HepG2 (cell line): ENCODE data around the gene TCF7L2. TPM values are rescaled to one million over a fixed set of nuclear protein-coding genes. Genes with fewer than 3 reads are reported as not detected.

Experiments used
- ZBTB40 ChIP-seq, 2 experiments: fragments of 450-650 bp in 1 of 2; sonication (generic) in 1 of 2; formaldehyde crosslinking in 1 of 2; IDR thresholded peaks; 2 replicates each; pipeline versions ENCODE4 v1.6.1 to v1.8.0; 2016 to 2022; ENCODE audit warnings: antibody characterized with exemption in 1 of 2, mild to moderate bottlenecking in 1 of 2, missing genetic modification reagents in 1 of 2
- polyA plus RNA-seq, 8 experiments: library from polyadenylated mRNA; depleted of rRNA in 3 of 8; stranded (reverse) in 7 of 8; unstranded in 1 of 8; fragments of >200 nt; fragmentation: Illumina TruSeq in 4 of 8; extraction: Trizol in 4 of 8; gene quantifications; 2 replicates each; pipeline versions ENCODE4 v1.2.1 to v1.2.3, GENCODE V29; 2011 to 2016; ENCODE audit warnings: low read depth in 4 of 8, missing spikeins in 1 of 8, mixed read lengths in 1 of 8; ENCODE audit not compliant: insufficient read depth in 1 of 8
- total RNA-seq, 5 experiments: library from RNA; depleted of rRNA; stranded (reverse); fragments of >200 nt; fragmentation: Illumina TruSeq; extraction: Trizol; gene quantifications; 2 replicates each; pipeline ENCODE4 v1.2.3, GENCODE V29; 2016; ENCODE audit warnings: low read depth in 1 of 5

TCF7L2 gene
- total and polyA plus RNA-seq, 2 of the 13 experiments (the other 11 are each of a cell fraction or from before 2014, with no cell fraction given), result 3.9 to 13.7 TPM

- TF ChIP-seq ZBTB40 (IDR thresholded peaks at IDR 0.05) (no peak), ZBTB40 (CRISPR knock-in tag; IDR thresholded peaks at IDR 0.05) (no peak)
These were observed 5.0 kb downstream of the TCF7L2 start (continued) for GRCh38 chr10:112954974-112955581.
